Measurements from ENCODE around the gene ATG2A.

Gene ATG2A

DNA sequence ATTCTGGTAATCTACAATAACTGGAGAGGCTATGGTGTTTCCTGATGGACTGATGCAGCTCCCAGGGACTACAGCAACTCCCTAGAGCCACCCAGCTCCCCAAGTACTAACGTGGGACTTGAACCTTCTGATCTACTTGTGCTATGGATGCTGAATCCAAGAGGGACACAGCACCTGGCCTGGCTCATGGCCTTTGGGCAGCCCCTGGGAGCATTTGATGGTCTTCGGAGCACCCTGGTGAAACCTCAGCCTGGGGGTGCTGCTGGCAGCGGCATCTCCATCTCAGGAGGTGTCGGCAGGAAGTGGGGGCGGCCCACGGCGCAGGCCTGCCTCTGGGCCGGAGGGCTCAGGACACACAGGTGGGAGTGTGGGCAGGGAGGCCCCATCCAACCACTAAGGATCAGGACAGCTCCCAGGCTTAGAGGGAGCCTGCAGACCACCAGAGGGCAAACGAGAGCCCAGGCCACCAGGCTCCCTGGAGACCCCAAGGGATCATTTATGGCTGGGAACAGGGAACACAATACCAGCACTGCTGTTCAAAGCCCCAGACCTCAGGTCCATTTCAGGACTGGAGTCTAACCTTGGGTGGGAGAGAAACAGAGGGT lies 47.3 kb downstream of the ATG2A start:
- H3K4me3 ChIP-seq (ENCODE audit: low read depth, low read length), result no peak overlapping the region
- TF ChIP-seq MYC (IDR thresholded peaks at IDR 0.05; ENCODE audit: low read depth, low read length) (no peak), POLR2A (IDR thresholded peaks at IDR 0.05; ENCODE audit: extremely low read depth, insufficient read length) (no peak)
- TF ChIP-seq, protein P1, sequence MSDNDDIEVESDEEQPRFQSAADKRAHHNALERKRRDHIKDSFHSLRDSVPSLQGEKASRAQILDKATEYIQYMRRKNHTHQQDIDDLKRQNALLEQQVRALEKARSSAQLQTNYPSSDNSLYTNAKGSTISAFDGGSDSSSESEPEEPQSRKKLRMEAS (IDR thresholded peaks at IDR 0.05; ENCODE audit: low read depth, low read length), result no peak
- TF ChIP-seq, protein P2, sequence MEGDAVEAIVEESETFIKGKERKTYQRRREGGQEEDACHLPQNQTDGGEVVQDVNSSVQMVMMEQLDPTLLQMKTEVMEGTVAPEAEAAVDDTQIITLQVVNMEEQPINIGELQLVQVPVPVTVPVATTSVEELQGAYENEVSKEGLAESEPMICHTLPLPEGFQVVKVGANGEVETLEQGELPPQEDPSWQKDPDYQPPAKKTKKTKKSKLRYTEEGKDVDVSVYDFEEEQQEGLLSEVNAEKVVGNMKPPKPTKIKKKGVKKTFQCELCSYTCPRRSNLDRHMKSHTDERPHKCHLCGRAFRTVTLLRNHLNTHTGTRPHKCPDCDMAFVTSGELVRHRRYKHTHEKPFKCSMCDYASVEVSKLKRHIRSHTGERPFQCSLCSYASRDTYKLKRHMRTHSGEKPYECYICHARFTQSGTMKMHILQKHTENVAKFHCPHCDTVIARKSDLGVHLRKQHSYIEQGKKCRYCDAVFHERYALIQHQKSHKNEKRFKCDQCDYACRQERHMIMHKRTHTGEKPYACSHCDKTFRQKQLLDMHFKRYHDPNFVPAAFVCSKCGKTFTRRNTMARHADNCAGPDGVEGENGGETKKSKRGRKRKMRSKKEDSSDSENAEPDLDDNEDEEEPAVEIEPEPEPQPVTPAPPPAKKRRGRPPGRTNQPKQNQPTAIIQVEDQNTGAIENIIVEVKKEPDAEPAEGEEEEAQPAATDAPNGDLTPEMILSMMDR (IDR thresholded peaks at IDR 0.05; ENCODE audit: low read depth, low read length), result peak; percentile 30
- DNase-seq (ENCODE audit: low read depth), result no peak

DNA sequence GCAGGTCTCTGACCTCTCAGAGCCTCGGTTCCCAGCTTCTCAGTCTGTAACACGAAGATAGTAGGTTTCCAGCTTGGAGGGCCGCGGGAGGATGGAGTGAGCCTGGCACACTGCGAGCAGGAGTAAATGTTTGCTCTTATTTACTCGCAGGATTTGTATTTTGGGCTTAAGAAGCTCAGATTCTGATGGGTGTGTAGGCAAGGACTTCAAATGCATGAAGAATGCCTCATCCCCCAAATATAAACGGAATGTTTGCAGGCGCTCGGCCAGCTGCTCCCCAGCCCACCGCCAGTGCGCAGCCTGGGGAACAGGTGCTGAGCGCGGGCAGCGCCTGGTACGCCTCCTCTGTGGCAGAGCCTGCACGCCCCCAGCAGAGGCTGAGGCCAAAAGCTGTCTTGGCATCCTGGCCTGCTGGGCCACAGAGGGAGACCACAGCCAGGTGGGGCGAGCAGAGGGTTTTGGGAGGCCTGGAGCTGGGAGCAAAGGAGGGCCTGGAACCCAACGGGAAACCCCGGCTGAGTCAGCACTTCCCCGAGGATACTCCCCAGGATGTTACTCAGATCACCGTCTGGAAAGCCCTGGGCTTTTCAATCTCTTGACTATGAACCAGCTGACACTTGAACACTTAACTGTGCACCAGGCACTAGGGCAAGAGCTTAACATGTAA lies 48.0 kb downstream of the ATG2A start:
- no peak for DNase-seq (ENCODE audit: low read depth)
- no peak overlapping the region for H3K4me3 ChIP-seq (ENCODE audit: low read depth, low read length)
- TF ChIP-seq, protein P2 (IDR thresholded peaks at IDR 0.05; ENCODE audit: low read depth, low read length), result no peak
- TF ChIP-seq POLR2A (IDR thresholded peaks at IDR 0.05; ENCODE audit: extremely low read depth, insufficient read length) (no peak), MYC (IDR thresholded peaks at IDR 0.05; ENCODE audit: low read depth, low read length) (no peak)
- TF ChIP-seq, protein P1 (IDR thresholded peaks at IDR 0.05; ENCODE audit: low read depth, low read length), result no peak

DNA sequence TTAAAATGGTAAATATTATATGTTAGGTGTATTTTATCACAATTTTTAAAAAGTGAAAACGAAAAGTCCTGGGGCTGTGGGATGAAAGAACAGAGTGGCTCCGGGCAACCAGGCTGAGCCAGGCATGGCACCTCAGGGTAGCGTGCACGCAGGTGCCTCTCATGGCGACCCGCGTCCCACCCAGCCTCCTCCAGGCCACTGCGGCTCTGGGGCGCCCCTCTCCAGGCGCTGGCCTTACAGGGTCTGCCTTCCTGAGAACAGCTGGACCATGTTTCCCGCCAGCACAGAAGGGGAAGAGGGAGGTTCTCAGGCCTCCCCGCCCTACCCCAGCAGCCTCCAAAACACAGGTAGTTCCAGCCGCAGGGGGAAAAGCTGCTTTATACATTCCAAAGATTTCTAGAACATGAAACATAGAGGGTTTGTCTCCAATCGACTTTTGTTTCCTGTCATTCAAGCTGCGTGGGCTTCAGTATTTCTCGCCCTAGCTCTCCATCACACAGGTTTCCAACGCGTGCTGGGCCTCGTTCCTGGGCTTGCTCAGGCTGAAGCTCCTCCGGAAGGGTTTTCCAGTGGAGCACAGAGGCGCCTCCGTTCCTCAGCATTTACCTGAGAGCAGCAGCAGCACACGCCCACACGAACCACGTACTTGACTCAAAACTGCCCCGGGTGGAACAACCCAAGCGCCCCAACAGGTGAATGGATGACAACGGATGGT lies 49.1 kb downstream of the ATG2A start:
- no peak for TF ChIP-seq MYC (IDR thresholded peaks at IDR 0.05; ENCODE audit: low read depth, low read length)
- TF ChIP-seq, protein P2 (IDR thresholded peaks at IDR 0.05; ENCODE audit: low read depth, low read length), result no peak
- TF ChIP-seq, protein P1 (IDR thresholded peaks at IDR 0.05; ENCODE audit: low read depth, low read length), result no peak
- no peak for TF ChIP-seq POLR2A (IDR thresholded peaks at IDR 0.05; ENCODE audit: extremely low read depth, insufficient read length)
- H3K4me3 ChIP-seq (ENCODE audit: low read depth, low read length), result no peak overlapping the region
- no peak for DNase-seq (ENCODE audit: low read depth)

DNA sequence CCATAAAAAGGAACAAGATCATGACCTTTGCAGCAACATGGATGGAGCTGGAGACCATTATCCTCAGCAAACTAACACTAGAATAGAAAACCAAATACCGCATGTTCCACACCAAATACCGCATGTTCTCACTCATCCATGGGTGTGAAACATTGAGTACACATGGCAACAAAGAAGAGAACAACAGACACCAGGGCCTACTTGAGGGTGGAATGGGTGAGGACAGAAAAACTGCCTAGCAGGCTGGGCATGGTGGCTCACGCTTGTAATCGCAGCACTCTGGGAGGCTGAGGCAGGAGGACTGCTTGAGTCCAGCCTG lies 50.9 kb downstream of the ATG2A start:
- no peak for DNase-seq (ENCODE audit: low read depth)
- no peak for TF ChIP-seq POLR2A (IDR thresholded peaks at IDR 0.05; ENCODE audit: extremely low read depth, insufficient read length)
- TF ChIP-seq, protein P1 (IDR thresholded peaks at IDR 0.05; ENCODE audit: low read depth, low read length), result no peak
- TF ChIP-seq, protein P2 (IDR thresholded peaks at IDR 0.05; ENCODE audit: low read depth, low read length), result no peak
- TF ChIP-seq MYC (IDR thresholded peaks at IDR 0.05; ENCODE audit: low read depth, low read length), result no peak
- H3K4me3 ChIP-seq (ENCODE audit: low read depth, low read length), result no peak overlapping the region

DNA sequence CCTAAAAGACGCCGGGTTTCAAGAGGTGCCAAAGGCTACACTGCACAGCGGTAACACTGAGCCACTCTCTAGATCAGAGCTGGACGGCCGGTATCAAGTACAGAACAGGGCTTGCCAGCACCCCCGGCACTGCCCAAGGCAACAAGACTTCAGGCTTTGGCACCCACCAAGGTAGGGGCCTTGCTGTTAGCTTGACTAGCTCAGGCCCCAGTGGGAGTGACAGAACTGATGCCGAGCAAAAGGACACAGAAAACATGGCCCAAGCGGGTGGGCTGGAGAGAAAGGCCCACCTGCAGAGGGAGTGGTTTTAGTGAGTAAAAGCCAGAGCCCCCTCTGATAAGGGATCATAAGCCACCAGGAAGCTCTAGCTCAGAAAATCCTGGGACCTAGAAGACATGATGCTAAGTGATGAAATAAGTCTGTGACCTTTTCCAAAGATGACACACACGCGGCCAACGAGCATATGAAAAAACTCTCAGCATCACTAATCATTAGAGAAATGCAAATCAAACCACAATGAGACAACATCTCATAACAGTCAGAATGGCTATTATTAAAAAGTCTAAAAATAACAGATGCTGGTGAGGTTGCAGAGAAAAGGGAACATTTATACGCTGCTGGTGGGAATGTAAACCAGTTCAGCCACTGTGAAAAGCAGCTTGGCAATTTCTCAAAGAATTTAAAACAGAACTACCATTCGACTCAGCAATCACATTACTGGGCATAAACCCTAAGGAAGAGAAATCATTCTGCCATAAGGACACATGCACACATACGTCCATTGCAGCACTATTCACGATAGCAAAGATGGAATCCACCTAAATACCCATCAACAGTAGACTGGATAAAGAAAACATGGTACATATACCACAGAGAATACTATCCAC lies 51.5 kb downstream of the ATG2A start:
- TF ChIP-seq, protein P1 (IDR thresholded peaks at IDR 0.05; ENCODE audit: low read depth, low read length), result no peak
- TF ChIP-seq, protein P2 (IDR thresholded peaks at IDR 0.05; ENCODE audit: low read depth, low read length), result no peak
- TF ChIP-seq POLR2A (IDR thresholded peaks at IDR 0.05; ENCODE audit: extremely low read depth, insufficient read length) (no peak), MYC (IDR thresholded peaks at IDR 0.05; ENCODE audit: low read depth, low read length) (no peak)
- DNase-seq (ENCODE audit: low read depth), result no peak
- no peak overlapping the region for H3K4me3 ChIP-seq (ENCODE audit: low read depth, low read length)
